Measurements from ENCODE around the gene COL4A1.

- TF ChIP-seq MAX (IDR thresholded peaks at IDR 0.05): no peak
- no peak for TF ChIP-seq EP300 (IDR thresholded peaks at IDR 0.05)
- no peak for TF ChIP-seq CTCF (IDR thresholded peaks at IDR 0.05)
- TF ChIP-seq NR3C1 (IDR thresholded peaks at IDR 0.05): no peak
- TF ChIP-seq BHLHE40 (IDR thresholded peaks at IDR 0.05; ENCODE audit: low read depth, low read length): no peak
- no peak for TF ChIP-seq TP53 (CRISPR knock-in tag; IDR thresholded peaks at IDR 0.05)
- TF ChIP-seq HOXB13 (CRISPR knock-in tag; IDR thresholded peaks at IDR 0.05; ENCODE audit: low read depth): no peak
- no peak for TF ChIP-seq FOSL2 (IDR thresholded peaks at IDR 0.05)
- no peak for TF ChIP-seq FOSL2 (CRISPR knock-in tag; IDR thresholded peaks at IDR 0.05)
- no peak for TF ChIP-seq POLR2A (IDR thresholded peaks at IDR 0.05; ENCODE audit: low read length)
- no peak for TF ChIP-seq CBX2 (IDR thresholded peaks at IDR 0.05; ENCODE audit: borderline replicate concordance, low read depth)
- no peak for TF ChIP-seq CEBPB (IDR thresholded peaks at IDR 0.05)
- no peak for TF ChIP-seq HMGXB4 (CRISPR knock-in tag; IDR thresholded peaks at IDR 0.05; ENCODE audit: borderline replicate concordance)
These were observed 191.4 kb downstream of the COL4A1 start for GRCh38 chr13:110115591-110115990.

All from A549 (cell line).